ENCODE measurements around the gene SLX9.

SLX9 gene, protein sequence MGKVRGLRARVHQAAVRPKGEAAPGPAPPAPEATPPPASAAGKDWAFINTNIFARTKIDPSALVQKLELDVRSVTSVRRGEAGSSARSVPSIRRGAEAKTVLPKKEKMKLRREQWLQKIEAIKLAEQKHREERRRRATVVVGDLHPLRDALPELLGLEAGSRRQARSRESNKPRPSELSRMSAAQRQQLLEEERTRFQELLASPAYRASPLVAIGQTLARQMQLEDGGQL

GRCh38 chr21:44939532-44940115 is at the start of gene SLX9:
Gene SLX9 (plus strand): TSS chr21:44940029. CDS start chr21:44940058, 29 bp downstream.
- DNase-seq (ENCODE audit: low spot score): peak; percentile 94

GRCh38 chr21:44890338-44890931 is 49.4 kb upstream of the SLX9 start:
- DNase-seq (ENCODE audit: low spot score): no peak

DNA sequence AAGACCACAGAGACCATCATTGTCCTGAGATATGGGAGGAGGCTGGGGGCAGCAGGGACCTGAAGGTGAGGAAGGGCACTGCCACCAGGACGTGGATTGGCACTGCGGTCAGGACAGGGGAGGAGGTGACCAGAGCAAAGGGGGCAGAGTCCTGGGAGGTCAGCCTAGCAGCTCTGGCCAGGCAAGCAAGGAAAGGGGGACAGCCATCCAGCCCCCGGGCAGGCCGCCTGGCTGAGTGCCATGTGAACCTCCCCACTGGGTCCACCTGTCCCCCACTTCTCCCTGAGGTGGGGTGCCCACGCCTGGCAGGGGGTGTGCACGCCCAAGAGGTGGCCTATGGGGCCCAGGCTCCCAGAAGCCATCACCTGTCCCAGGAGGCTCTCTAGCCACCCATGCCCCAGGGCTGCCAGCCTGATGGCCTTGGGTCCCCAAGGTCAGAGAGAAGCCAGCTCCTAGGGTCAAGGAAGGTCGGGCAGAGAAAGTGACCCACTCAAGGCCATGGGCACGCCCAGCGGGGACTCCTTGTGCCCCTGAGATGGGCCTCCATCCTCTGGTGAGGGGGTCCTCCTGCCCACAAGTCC is 48.8 kb upstream of the SLX9 start:
- no peak for DNase-seq (ENCODE audit: low spot score)

DNA sequence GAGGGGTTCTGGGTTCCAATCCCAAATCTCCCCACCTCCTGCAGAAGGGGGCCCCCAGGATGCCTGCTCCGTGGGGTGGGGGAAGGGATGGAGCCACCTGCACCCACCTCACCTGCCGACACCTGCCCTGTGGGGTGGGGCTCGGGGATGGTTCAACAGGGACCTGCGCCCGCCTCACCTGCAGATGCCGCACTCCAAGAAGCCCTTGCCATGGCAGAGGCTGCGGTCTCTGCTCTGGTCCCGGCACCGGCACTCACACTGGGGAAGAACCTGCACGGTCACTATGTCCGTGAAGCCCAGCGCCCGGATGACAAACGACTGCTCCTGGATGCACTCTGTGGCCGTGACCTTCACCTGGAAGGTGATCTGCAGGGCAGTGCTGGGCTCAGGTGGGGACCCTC is 48.2 kb upstream of the SLX9 start:
- no peak for DNase-seq (ENCODE audit: low spot score)

DNA sequence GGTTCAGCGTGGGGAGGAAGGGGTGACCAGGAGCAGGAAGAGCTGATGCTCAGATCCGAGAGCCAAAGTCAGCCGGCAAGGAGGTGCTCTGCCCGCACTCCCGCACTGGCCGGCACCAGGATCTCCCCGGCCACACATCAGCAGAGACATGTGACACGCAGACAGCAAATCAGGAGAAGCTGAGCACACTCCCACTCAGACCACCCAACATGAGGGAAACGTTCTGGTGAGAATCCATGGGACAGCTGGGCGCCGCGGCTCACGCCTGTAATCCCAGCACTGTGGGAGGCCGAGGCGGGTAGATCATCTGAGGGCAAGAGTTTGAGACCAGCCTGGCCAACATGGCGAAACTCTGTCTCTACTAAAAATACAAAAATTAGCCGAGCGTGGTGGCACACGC is 47.7 kb upstream of the SLX9 start:
- no peak for DNase-seq (ENCODE audit: low spot score)

GRCh38 chr21:44892536-44893277 is 47.1 kb upstream of the SLX9 start:
- DNase-seq (ENCODE audit: low spot score): peak; percentile 86

DNA sequence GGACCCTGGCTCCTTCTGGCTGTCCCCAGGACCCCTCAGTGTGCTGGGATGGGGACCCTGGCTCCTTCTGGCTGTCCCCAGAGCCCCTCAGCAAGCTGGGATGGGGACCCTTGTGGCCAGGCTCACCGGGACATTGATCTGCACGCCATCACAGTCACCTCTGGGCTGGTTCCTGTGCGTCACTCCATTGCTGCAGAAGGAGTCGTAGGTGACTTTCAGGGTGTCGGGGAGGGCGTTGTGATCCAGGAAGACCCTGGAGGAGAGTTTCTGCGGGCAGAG is 46.6 kb upstream of the SLX9 start:
- no peak for DNase-seq (ENCODE audit: low spot score)

DNA sequence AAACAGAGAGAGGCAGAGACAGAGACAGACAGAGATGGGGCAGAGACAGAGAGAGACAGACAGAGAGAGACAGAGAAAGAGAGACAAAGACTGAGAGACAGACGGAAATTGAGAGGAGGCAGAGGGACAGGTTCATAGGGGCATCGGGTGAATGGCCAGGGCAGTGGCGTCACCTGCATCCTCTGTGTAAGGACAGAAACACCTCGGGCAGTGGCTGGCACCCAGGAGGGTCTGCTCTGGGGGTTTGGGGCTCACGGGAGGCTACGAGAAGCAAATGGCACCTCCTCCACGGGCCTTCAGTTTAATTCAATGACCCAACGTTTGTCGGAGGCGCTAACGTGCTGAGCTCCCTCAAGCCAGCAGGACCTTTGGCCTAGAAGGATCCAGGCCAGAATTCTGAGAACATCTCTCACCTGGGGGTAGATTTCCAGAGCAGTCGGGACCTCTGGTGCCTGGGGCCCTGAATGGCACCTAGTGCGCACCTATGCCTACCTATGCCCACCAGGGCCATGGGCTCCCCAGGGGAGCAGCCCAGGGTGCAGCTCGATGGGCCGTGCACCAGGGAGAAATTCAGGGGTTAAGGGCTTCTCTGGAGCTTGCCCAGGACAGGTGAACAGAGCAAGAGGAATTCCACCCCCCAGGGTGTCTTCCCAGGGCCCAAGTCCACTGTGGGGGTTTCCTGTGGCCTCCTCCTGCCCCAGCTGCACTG is 45.7 kb upstream of the SLX9 start:
- no peak for DNase-seq (ENCODE audit: low spot score)

GRCh38 chr21:44894687-44895302 is 45.0 kb upstream of the SLX9 start:
- DNase-seq (ENCODE audit: low spot score): no peak

GRCh38 chr21:44895859-44896258 is 44.0 kb upstream of the SLX9 start:
- no peak for DNase-seq (ENCODE audit: low spot score)

DNA sequence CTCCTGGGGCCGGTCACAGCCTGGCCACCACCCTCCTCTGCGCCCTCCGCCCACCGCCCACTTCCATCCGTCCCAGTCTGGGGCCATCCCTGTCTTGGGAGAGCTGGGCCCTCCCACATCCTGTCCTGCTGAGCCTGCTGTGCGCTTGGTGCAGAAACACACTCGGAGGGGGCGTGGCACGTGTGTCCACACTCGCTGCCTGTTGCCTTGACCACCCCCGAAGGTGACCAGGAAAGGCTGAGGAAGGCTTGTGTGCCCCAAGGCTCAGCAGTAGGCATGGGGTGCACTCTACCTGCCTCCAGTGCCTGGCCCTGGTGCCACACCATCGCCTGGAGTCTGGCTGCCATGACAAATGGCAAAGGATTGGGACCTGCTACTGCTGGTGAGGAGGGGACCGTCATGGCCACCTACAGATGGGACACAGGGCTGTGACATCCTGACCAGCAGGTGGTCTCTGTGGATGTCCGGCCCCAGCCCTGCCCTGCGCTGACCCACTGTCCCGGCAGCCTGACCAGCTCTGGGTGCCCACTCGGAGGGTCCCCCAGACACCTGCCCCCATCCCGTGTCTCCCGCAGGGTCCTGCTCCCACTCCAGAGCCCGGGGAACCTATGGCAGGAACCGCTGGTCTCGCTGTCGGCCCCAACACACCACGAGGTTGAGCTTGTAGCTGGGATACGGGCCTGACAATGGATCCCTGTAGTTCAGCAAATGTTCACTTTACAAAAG is 43.1 kb upstream of the SLX9 start:
- no peak for DNase-seq (ENCODE audit: low spot score)

- DNase-seq (ENCODE audit: low spot score): no peak
Measured at GRCh38 chr21:44897326-44898010, 42.4 kb upstream of the SLX9 start.

GRCh38 chr21:44898011-44898488 is 41.8 kb upstream of the SLX9 start:
- no peak for DNase-seq (ENCODE audit: low spot score)

DNA sequence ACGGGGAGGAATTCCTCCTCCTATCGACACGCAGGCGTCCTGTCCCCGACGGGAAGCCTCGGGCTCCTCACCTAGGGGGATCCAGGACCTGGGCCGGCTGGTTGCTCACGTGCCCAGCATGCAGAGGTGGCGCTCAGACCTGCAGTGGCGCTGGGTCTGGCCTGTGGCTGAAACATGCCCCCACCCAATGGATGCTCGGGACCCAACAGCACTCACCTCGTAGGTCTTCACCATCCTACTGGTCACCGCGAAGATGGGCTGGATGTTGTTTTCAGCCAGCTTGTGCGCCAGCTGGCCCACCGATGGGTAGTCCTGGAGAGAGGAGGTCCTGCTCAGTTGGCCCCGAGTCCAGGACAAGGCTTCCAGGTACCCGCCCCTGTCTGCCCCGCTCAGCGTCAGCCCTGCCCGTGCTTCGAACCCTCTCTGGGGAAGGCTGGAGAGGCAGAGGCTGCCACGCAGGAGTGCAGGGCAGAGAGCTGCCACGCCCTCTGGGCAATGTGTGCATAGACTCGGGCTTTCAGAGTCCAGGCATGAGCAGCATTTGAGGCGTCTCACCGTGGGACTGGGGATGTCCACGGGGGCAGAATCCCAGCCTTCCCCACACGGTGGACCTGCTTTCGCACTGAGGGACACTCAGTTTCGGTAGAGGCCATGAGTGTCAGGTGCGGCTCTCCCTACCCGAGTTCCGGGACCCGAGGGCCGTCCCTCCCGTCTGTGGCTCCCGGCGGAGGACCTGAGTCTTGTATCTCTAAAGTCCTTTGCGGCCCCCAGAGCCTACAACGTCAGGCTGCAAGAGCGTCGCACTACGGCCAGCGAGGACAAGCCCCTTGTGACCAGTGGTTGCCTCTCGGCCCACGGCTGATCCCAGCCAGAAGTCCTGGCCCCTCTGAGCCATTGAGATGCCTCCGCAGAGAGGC is 40.7 kb upstream of the SLX9 start:
- DNase-seq (ENCODE audit: low spot score): no peak

- no peak for DNase-seq (ENCODE audit: low spot score)
Measured at GRCh38 chr21:44899768-44900558, 39.9 kb upstream of the SLX9 start.

GRCh38 chr21:44900559-44901251 is 39.1 kb upstream of the SLX9 start:
- no peak for DNase-seq (ENCODE audit: low spot score)

DNA sequence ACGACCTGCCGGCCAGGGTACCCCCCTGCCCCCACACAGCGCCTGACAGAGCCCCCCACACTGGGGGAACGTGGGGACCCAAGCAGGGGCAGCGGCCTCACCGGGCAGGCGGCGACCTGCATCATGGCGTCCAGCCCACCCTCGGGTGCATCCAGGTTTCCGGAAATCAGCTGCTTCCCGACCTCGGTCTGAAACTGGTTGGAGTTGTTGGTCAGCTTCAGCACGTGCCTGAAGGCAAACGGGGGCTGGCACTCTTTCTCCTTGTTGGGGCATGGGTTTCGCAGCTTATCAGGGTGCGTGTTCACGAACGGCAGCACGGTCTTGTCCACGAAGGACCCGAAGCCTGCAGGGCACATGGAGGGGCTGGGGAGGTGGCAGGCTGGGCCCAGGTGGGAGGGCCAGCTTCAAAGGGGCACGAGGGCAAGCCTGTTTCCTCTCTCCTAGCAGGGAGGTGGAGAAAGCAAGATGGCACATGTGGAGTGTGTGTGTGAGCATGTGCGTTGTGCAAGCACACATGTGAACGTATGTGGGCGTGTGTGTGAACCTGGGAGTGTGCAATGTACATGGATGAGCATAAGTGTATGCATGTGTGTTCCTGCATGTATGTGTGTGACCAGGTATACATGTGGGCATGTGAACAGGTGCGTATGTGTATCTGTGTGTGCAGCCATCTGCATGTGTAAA is 38.3 kb upstream of the SLX9 start:
- no peak for DNase-seq (ENCODE audit: low spot score)
